HEK293 (cell line): ENCODE data around the gene PRRC2B.
A peak's percentile ranks its signal among the peaks of the same experiment; 100 is the strongest.

Source experiments
- CTCF ChIA-PET: fragments of 350-600 bp; formaldehyde crosslinking; extraction: SDS; loops from one replicate; lab custom pipeline; 2021; ENCODE audit warnings: antibody characterized with exemption; lab: Yijun Ruan, JAX
- POLR2A ChIA-PET: fragments of 300-600 bp; formaldehyde crosslinking; extraction: SDS; loops from one replicate; lab custom pipeline; 2020; ENCODE audit warnings: antibody characterized with exemption, inconsistent platforms; lab: Yijun Ruan, JAX
- H3K27ac ChIP-seq: fragments of 200-500 bp; sonication (Bioruptor generic); 2 replicates; pipeline ENCODE4 v1.5.1; 2014; ENCODE audit warnings: low read depth, low read length, control low read depth, inconsistent platforms; ENCODE audit errors: extremely low read depth
- H3K36me3 ChIP-seq, 2 experiments: fragments of 200-500 bp in 1 of 2; sonication (Bioruptor generic) in 1 of 2; 1 replicate in 1 of 2; 2 replicates in 1 of 2; pipeline ENCODE4 v1.5.1; 2014 to 2017; ENCODE audit warnings: inconsistent platforms in 2 of 2, low read length in 2 of 2; ENCODE audit not compliant: control insufficient read depth in 2 of 2, insufficient read depth in 1 of 2
- H3K4me1 ChIP-seq: fragments of 200-500 bp; sonication (Bioruptor generic); 2 replicates; pipeline ENCODE4 v1.5.1; 2014; ENCODE audit warnings: mild to moderate bottlenecking, low read length, inconsistent platforms; ENCODE audit not compliant: control insufficient read depth, insufficient read depth
- H3K4me3 ChIP-seq: 2 replicates; pipeline ENCODE4 v1.5.1; 2011; ENCODE audit warnings: low read depth, mild to moderate bottlenecking, control low read depth, low read length, moderate library complexity
- H3K9me3 ChIP-seq: fragments of 200-500 bp; sonication (Bioruptor generic); 2 replicates; pipeline ENCODE4 v1.5.1; 2014; ENCODE audit warnings: low read depth, low read length, inconsistent platforms; ENCODE audit not compliant: control insufficient read depth, insufficient read depth
- GLIS1 ChIP-seq: fragments of 450-650 bp; formaldehyde crosslinking; IDR thresholded peaks from 2 replicates; pipeline ENCODE4 v1.5.1; 2016; ENCODE audit warnings: missing biosample characterization, missing genetic modification characterization
- GLIS2 ChIP-seq: fragments of 450-650 bp; formaldehyde crosslinking; IDR thresholded peaks from 2 replicates; pipeline ENCODE4 v1.5.1; 2016; ENCODE audit warnings: missing biosample characterization, missing genetic modification characterization
- HOXC10 ChIP-seq: sonication (generic); formaldehyde crosslinking; IDR thresholded peaks from 2 replicates; pipeline ENCODE4 v1.8.1; 2023; ENCODE audit warnings: mild to moderate bottlenecking, missing genetic modification reagents
- KLF16 ChIP-seq: fragments of 450-650 bp; formaldehyde crosslinking; IDR thresholded peaks from 2 replicates; pipeline ENCODE4 v1.5.1; 2017; ENCODE audit warnings: missing biosample characterization, missing genetic modification characterization
- SALL2 ChIP-seq: fragments of 450-650 bp; formaldehyde crosslinking; IDR thresholded peaks from 2 replicates; pipeline ENCODE4 v1.5.0; 2017; ENCODE audit warnings: missing biosample characterization, mild to moderate bottlenecking, missing genetic modification characterization, borderline replicate concordance
- SCRT1 ChIP-seq: fragments of 450-650 bp; formaldehyde crosslinking; IDR thresholded peaks from 2 replicates; pipeline ENCODE4 v1.5.1; 2016; ENCODE audit warnings: missing biosample characterization, missing genetic modification characterization, borderline replicate concordance
- SCRT2 ChIP-seq: fragments of 450-650 bp; formaldehyde crosslinking; IDR thresholded peaks from 2 replicates; pipeline ENCODE4 v1.5.1; 2016; ENCODE audit warnings: missing biosample characterization, missing genetic modification characterization
- SETDB1 ChIP-seq: IDR thresholded peaks from one replicate; pipeline ENCODE4 v1.6.1; 2017; ENCODE audit warnings: mild to moderate bottlenecking, low read length, moderate library complexity, mixed read lengths; ENCODE audit not compliant: insufficient read length
- TCF7L2 ChIP-seq: IDR thresholded peaks from 2 replicates; pipeline ENCODE4 v1.6.1; 2011; ENCODE audit warnings: low read depth, mild to moderate bottlenecking, inconsistent platforms, low read length, moderate library complexity, borderline replicate concordance
- WT1 ChIP-seq: fragments of 450-650 bp; formaldehyde crosslinking; IDR thresholded peaks from 2 replicates; pipeline ENCODE4 v1.5.1; 2016; ENCODE audit warnings: missing biosample characterization, missing genetic modification characterization
- ZNF148 ChIP-seq: fragments of 450-650 bp; formaldehyde crosslinking; IDR thresholded peaks from 2 replicates; pipeline ENCODE4 v1.5.0; 2017; ENCODE audit warnings: missing biosample characterization, missing genetic modification characterization, borderline replicate concordance
- ZNF18 ChIP-seq: fragments of 450-650 bp; formaldehyde crosslinking; IDR thresholded peaks from 2 replicates; pipeline ENCODE4 v1.5.1; 2016; ENCODE audit warnings: missing biosample characterization, missing genetic modification characterization
- ZNF366 ChIP-seq: fragments of 450-650 bp; formaldehyde crosslinking; conservative IDR thresholded peaks from 2 replicates; pipeline ENCODE4 v1.5.1; 2016; ENCODE audit warnings: missing biosample characterization, missing genetic modification characterization
- ZNF391 ChIP-seq: fragments of 450-650 bp; formaldehyde crosslinking; IDR thresholded peaks from 2 replicates; pipeline ENCODE4 v1.5.1; 2016; ENCODE audit warnings: low read depth, missing biosample characterization, missing genetic modification characterization, borderline replicate concordance
- ZNF513 ChIP-seq: fragments of 450-650 bp; IDR thresholded peaks from 2 replicates; pipeline ENCODE4 v1.5.1; 2018; ENCODE audit warnings: missing biosample characterization, missing genetic modification characterization
- ZNF548 ChIP-seq: fragments of 450-650 bp; formaldehyde crosslinking; IDR thresholded peaks from 2 replicates; pipeline ENCODE4 v1.5.1; 2016; ENCODE audit warnings: missing biosample characterization, missing genetic modification characterization
- ZNF600 ChIP-seq: fragments of 450-650 bp; formaldehyde crosslinking; IDR thresholded peaks from 2 replicates; pipeline ENCODE4 v1.5.1; 2016; ENCODE audit warnings: missing biosample characterization, missing genetic modification characterization
- ZNF610 ChIP-seq: fragments of 450-650 bp; formaldehyde crosslinking; IDR thresholded peaks from 2 replicates; pipeline ENCODE4 v1.5.1; 2016; ENCODE audit warnings: missing biosample characterization, missing genetic modification characterization, borderline replicate concordance
- ZNF658 ChIP-seq: fragments of 450-650 bp; formaldehyde crosslinking; IDR thresholded peaks from 2 replicates; pipeline ENCODE4; 2016; ENCODE audit warnings: missing biosample characterization, missing genetic modification characterization
- ZSCAN5A ChIP-seq: fragments of 450-650 bp; formaldehyde crosslinking; IDR thresholded peaks from 2 replicates; pipeline ENCODE4 v1.5.1; 2016; ENCODE audit warnings: missing biosample characterization, missing genetic modification characterization

The PRRC2B gene

GRCh38 chr9:131494296-131494870, 100.5 kb downstream of the PRRC2B start:
- CTCF ChIA-PET, result no interaction called here
- H3K4me3 ChIP-seq, result no peak overlapping the region
- H3K27ac ChIP-seq, result no peak overlapping the region
- H3K9me3 ChIP-seq, result no peaks in the 10 kb centered on the region
- peaks cover 30 to 100% of the 10 kb centered on the region in 2 experiments for H3K36me3 ChIP-seq
- POLR2A ChIA-PET, result no interaction called here
- TF ChIP-seq SCRT1 (tag by site-specific recombination) (peak; percentile 61; the same call in 1 of the 2 replicates), SCRT2 (tag by site-specific recombination) (peak; percentile 92), ZNF610 (tag by site-specific recombination) (no peak)
- H3K4me1 ChIP-seq, result no peaks in the 10 kb centered on the region

- ChIA-PET POLR2A (no interaction called here), CTCF (interaction anchor here (0.6 to 0.9 kb wide), 3 partner anchors 11 to 84 kb away, joined by 3 to 4 read pairs (median 4); no protein-coding TSS in a partner anchor)
- Histone ChIP-seq H3K4me3 (no peak overlapping the region), H3K36me3 (peaks cover 21 to 99% of the 10 kb centered on the region in 2 experiments; a peak in 2 of 3 replicates), H3K9me3 (no peaks in the 10 kb centered on the region), H3K4me1 (peaks cover 1% of the 10 kb centered on the region; the same call in 1 of the 2 replicates), H3K27ac (no peak overlapping the region)
- TF ChIP-seq SCRT2 (tag by site-specific recombination), result no peak
- TF ChIP-seq WT1 (tag by site-specific recombination), result no peak
Observed at GRCh38 chr9:131495785-131496184, 101.9 kb downstream of the PRRC2B start.

GRCh38 chr9:131496844-131497405, 103.0 kb downstream of the PRRC2B start:
- ChIA-PET POLR2A (no interaction called here), CTCF (interaction anchor here (0.6 to 1.6 kb wide), 4 partner anchors 9 to 147 kb away, joined by 3 to 5 read pairs (median 4); no protein-coding TSS in a partner anchor)
- TF ChIP-seq KLF16 (no peak), SETDB1 (no peak), TCF7L2 (no peak), ZNF18 (tag by site-specific recombination) (no peak), ZNF148 (tag by site-specific recombination) (no peak), ZNF391 (tag by site-specific recombination) (peak; percentile 25; the same call in 1 of the 2 replicates), ZNF366 (tag by site-specific recombination) (0 out of 2 replicates have a peak, but pooled peaks have one; percentile 22), ZSCAN5A (tag by site-specific recombination) (no peak), ZNF548 (tag by site-specific recombination) (no peak), ZNF513 (tag by site-specific recombination) (no peak), GLIS1 (tag by site-specific recombination) (peak; percentile 41; the same call in 1 of the 2 replicates), GLIS2 (peak; percentile 70), SALL2 (no peak), HOXC10 (CRISPR knock-in tag) (no peak), ZNF600 (tag by site-specific recombination) (peak; percentile 71), ZNF658 (no peak)
- Histone ChIP-seq H3K36me3 (peaks cover 21 to 93% of the 10 kb centered on the region in 2 experiments; a peak in 2 of 3 replicates), H3K9me3 (no peaks in the 10 kb centered on the region), H3K4me3 (no peak overlapping the region), H3K4me1 (peaks cover 4% of the 10 kb centered on the region; the same call in 1 of the 2 replicates), H3K27ac (peak overlapping the region; percentile 41; the same call in 1 of the 2 replicates)
